ENCODE results near the gene MAPK13. TPM values are rescaled to one million over a fixed set of nuclear protein-coding genes. Genes with fewer than 3 reads are reported as not detected.

MAPK13 gene
- polyA plus RNA-seq, 1 donor from 2014 or later, result 1.8 TPM

DNA sequence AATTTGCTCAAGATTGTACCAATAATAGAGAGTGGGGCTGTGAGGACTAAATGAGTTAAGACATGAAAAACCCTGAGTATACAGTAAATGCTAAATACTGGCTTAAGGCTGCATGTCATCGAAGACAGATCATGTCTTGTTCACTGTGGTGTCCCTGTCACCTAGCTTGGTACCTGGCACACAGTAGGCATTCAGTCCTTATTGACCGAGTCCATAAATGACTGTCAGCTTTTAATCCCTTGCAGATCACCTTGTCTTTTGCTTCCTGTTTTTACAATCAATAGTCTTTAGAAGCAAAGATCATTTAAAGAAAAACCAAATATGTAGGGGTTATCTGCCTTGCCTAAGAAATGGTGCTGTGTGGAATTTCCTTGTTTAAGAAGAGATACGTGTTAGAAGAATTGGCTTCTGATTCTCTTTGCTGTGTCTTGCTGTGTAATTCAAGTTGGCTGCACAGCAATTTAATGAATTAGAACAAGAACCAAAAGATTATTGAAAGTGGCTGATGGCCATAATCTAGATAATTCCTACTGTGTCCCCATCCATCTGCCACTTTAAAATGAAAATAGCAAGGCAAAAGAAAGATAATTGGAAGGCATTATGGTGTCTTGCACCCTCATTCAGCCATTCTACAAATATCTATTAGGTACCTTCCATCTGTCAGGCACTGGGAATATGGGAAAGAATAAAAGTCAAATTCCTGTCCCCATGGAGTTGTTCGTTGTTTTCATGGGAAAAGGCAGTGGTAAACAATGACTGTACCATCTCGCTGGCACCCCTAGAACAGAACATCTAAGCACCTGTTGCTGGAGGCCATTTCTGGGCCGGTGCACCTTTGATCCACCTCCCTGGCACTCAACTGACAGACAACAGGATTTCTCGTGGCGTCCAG, 12.4 kb upstream of the MAPK13 start:
- Histone ChIP-seq H3K9ac (ENCODE audit: low read length) (no peak overlapping the region), H3K27ac (ENCODE audit: low read length) (no peak overlapping the region), H3F3A (ENCODE audit: insufficient read depth, low read length, poor library complexity, severe bottlenecking) (no peaks in the 10 kb centered on the region), H3K79me2 (replicated peaks; ENCODE audit: insufficient read depth, low read length) (no peaks in the 10 kb centered on the region), H3K9me3 (ENCODE audit: low read length) (no peaks in the 10 kb centered on the region), H3K4me2 (ENCODE audit: low read length) (no peak overlapping the region), H3K36me3 (ENCODE audit: insufficient read depth, low read length) (no peaks in the 10 kb centered on the region), H3K27me3 (ENCODE audit: insufficient read depth, low read depth, low read length) (no peaks in the 10 kb centered on the region), H4K20me1 (ENCODE audit: insufficient read depth) (no peaks in the 10 kb centered on the region), H3K4me3 (ENCODE audit: low read length) (no peak overlapping the region), H2AFZ (ENCODE audit: low read depth, low read length) (no peak overlapping the region), H3K9me2 (ENCODE audit: insufficient read depth, low read length) (no peaks in the 10 kb centered on the region)
- TF ChIP-seq MXI1 (conservative IDR thresholded peaks at IDR 0.05; ENCODE audit: poor library complexity, severe bottlenecking) (no peak), CTCF (IDR thresholded peaks at IDR 0.05; ENCODE audit: poor library complexity, severe bottlenecking) (no peak), POLR2AphosphoS5 (IDR thresholded peaks at IDR 0.05) (no peak), SMC3 (conservative IDR thresholded peaks at IDR 0.05; ENCODE audit: poor library complexity) (no peak), TAF1 (IDR thresholded peaks at IDR 0.05; ENCODE audit: low read depth) (no peak), EP300 (conservative IDR thresholded peaks at IDR 0.05; ENCODE audit: poor library complexity, severe bottlenecking) (no peak), RAD21 (conservative IDR thresholded peaks at IDR 0.05) (no peak), EZH2 (IDR thresholded peaks at IDR 0.05; ENCODE audit: borderline replicate concordance, insufficient read depth, low read length, poor library complexity, severe bottlenecking) (no peak)
- TF ChIP-seq, protein P1, sequence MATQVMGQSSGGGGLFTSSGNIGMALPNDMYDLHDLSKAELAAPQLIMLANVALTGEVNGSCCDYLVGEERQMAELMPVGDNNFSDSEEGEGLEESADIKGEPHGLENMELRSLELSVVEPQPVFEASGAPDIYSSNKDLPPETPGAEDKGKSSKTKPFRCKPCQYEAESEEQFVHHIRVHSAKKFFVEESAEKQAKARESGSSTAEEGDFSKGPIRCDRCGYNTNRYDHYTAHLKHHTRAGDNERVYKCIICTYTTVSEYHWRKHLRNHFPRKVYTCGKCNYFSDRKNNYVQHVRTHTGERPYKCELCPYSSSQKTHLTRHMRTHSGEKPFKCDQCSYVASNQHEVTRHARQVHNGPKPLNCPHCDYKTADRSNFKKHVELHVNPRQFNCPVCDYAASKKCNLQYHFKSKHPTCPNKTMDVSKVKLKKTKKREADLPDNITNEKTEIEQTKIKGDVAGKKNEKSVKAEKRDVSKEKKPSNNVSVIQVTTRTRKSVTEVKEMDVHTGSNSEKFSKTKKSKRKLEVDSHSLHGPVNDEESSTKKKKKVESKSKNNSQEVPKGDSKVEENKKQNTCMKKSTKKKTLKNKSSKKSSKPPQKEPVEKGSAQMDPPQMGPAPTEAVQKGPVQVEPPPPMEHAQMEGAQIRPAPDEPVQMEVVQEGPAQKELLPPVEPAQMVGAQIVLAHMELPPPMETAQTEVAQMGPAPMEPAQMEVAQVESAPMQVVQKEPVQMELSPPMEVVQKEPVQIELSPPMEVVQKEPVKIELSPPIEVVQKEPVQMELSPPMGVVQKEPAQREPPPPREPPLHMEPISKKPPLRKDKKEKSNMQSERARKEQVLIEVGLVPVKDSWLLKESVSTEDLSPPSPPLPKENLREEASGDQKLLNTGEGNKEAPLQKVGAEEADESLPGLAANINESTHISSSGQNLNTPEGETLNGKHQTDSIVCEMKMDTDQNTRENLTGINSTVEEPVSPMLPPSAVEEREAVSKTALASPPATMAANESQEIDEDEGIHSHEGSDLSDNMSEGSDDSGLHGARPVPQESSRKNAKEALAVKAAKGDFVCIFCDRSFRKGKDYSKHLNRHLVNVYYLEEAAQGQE (IDR thresholded peaks at IDR 0.05; ENCODE audit: borderline replicate concordance), result no peak

DNA sequence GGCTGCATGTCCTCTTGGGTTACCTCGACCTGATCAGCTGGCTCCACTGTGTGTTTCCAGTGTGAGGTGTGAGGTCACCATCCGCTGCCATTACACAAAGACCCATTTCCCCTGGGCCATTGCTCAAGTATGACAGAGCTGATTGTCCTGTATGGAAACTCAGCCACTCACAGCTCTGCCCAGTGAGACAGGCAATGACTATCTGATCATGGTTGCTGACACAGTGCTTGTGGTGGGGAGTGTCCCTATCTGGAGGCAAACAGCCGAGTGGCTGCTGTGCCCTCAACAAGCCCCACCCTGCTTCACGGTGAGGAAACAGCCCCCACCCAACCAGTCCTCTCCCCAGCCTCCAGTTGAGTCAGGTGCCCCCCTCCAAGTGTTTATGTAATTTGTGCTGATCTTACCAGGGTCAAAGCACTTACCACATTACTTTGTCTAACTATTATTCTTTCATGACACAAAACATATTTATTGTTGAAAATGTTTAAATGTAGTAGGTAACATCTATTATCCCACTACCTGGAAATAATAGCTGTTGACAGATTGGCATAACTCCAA, 11.7 kb upstream of the MAPK13 start:
- H2AFZ ChIP-seq (ENCODE audit: low read depth, low read length), result no peak overlapping the region
- H3K4me2 ChIP-seq (ENCODE audit: low read length), result no peak overlapping the region
- H3K9ac ChIP-seq (ENCODE audit: low read length), result no peak overlapping the region
- no peaks in the 10 kb centered on the region for H4K20me1 ChIP-seq (ENCODE audit: insufficient read depth)
- H3K9me2 ChIP-seq (ENCODE audit: insufficient read depth, low read length), result no peaks in the 10 kb centered on the region
- no peak overlapping the region for H3K4me3 ChIP-seq (ENCODE audit: low read length)
- H3K36me3 ChIP-seq (ENCODE audit: insufficient read depth, low read length), result no peaks in the 10 kb centered on the region
- TF ChIP-seq EP300 (conservative IDR thresholded peaks at IDR 0.05; ENCODE audit: poor library complexity, severe bottlenecking), result no peak
- no peak for TF ChIP-seq RAD21 (conservative IDR thresholded peaks at IDR 0.05)
- TF ChIP-seq TAF1 (IDR thresholded peaks at IDR 0.05; ENCODE audit: low read depth), result no peak
- no peak for TF ChIP-seq EZH2 (IDR thresholded peaks at IDR 0.05; ENCODE audit: borderline replicate concordance, insufficient read depth, low read length, poor library complexity, severe bottlenecking)
- TF ChIP-seq SMC3 (conservative IDR thresholded peaks at IDR 0.05; ENCODE audit: poor library complexity), result no peak
- no peak for TF ChIP-seq MXI1 (conservative IDR thresholded peaks at IDR 0.05; ENCODE audit: poor library complexity, severe bottlenecking)
- TF ChIP-seq CTCF (IDR thresholded peaks at IDR 0.05; ENCODE audit: poor library complexity, severe bottlenecking), result no peak
- TF ChIP-seq POLR2AphosphoS5 (IDR thresholded peaks at IDR 0.05), result no peak
- TF ChIP-seq, protein P1 (IDR thresholded peaks at IDR 0.05; ENCODE audit: borderline replicate concordance), result no peak
- H3K27me3 ChIP-seq (ENCODE audit: insufficient read depth, low read depth, low read length), result no peaks in the 10 kb centered on the region
- no peaks in the 10 kb centered on the region for H3K9me3 ChIP-seq (ENCODE audit: low read length)
- no peaks in the 10 kb centered on the region for H3F3A ChIP-seq (ENCODE audit: insufficient read depth, low read length, poor library complexity, severe bottlenecking)
- H3K79me2 ChIP-seq (replicated peaks; ENCODE audit: insufficient read depth, low read length), result no peaks in the 10 kb centered on the region
- no peak overlapping the region for H3K27ac ChIP-seq (ENCODE audit: low read length)
